ENCODE measurements around the gene GLCE. TPM values are rescaled to one million over a fixed set of nuclear protein-coding genes. Genes with fewer than 3 reads are reported as not detected.
"Not testable (repeated sequence)": the region's sequence is repeated elsewhere in the genome, so short reads cannot be mapped to it uniquely, and the experiment has no call there.

GLCE gene
- total and polyA plus RNA-seq, 9 of the 15 experiments (the other 6 are each of a cell fraction or from before 2014, with no cell fraction given) = 4.6 to 12.3 (median 10.6) TPM

DNA sequence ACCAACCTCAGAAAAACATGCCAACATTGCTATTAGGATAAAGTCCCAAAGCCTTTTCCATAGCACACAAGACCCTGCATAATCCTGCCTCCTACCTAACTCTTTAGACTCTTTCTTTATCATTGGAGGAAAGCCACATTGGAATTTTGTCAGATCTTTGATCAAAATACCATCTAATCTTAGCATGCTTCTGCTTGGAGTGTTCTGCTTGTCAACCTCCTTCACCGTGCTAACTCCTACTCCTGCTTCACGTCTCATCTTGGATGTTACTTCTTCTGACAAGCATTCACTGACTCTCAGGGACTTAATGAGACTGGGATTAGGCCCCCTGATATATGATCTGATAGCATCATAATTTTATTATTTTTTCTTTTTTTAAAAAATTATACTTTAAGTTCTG lies 7.4 kb upstream of the GLCE start:
- no TSS peak for BruUV-seq (replicated peaks)
- H3K36me3 ChIP-seq (ENCODE audit: control insufficient read depth, insufficient read depth, low read length) = no peaks in the 10 kb centered on the region
- in situ Hi-C loops (cut with MboI) (no loop called here), intact Hi-C loops (cut with micrococcal nuclease) (no loop called here)
- POLR2A ChIA-PET = no interaction called here
- H3K27ac ChIP-seq (ENCODE audit: extremely low read depth, low read depth, low read length) = no peak overlapping the region
- H3K4me3 ChIP-seq = no peak overlapping the region
- H3K4me1 ChIP-seq (replicated peaks in 1 of 2; ENCODE audit: control insufficient read depth in 2 of 2, insufficient read depth in 2 of 2, low read length in 2 of 2) = peaks cover 0 to 9% of the 10 kb centered on the region in 2 experiments; a peak in 2 of 5 replicates
- FAIRE-seq (no peak), ATAC-seq (no peak), DNase-seq (ENCODE audit: extremely low read depth in 1 of 4, low spot score in 3 of 4) (no peak)
- peaks cover 4 to 10% of the 10 kb centered on the region in 2 experiments; a peak in 3 of 5 replicates for H3K27me3 ChIP-seq (ENCODE audit: control insufficient read depth in 2 of 2, insufficient read depth in 2 of 2, low read length in 2 of 2)
- no peaks in the 10 kb centered on the region for H3K79me2 ChIP-seq (ENCODE audit: control insufficient read depth, insufficient read depth, low read length)
- WGBS (ENCODE audit: insufficient coverage, low coverage, missing lambda C conversion rate) = 7% methylated on average over 2 of the region's 2 CpGs
- no peaks in the 10 kb centered on the region for H3K9me3 ChIP-seq (replicated peaks; ENCODE audit: control insufficient read depth, insufficient read depth, low read depth, low read length)
- no peak overlapping the region for H3K4me2 ChIP-seq (ENCODE audit: insufficient read depth, low read length)
- H3K9me1 ChIP-seq (ENCODE audit: control insufficient read depth, insufficient read depth, low read length) = no peaks in the 10 kb centered on the region
- H3K9ac ChIP-seq (ENCODE audit: insufficient read depth in 1 of 2, low read depth in 2 of 2, low read length in 2 of 2) = no peak overlapping the region
- no peaks in the 10 kb centered on the region for H4K20me1 ChIP-seq (replicated peaks; ENCODE audit: control insufficient read depth, insufficient read depth, low read length)
- TF ChIP-seq ZNF217 (CRISPR knock-in tag; IDR thresholded peaks at IDR 0.05) (no peak), PTRF (tag; IDR thresholded peaks at IDR 0.05) (no peak), ZNF780A (CRISPR knock-in tag; IDR thresholded peaks at IDR 0.05) (no peak), THRAP3 (IDR thresholded peaks at IDR 0.05; ENCODE audit: borderline replicate concordance) (no peak), ARNT (IDR thresholded peaks at IDR 0.05) (no peak)
- no peak overlapping the region for H2AFZ ChIP-seq (ENCODE audit: low read depth, low read length)
- CTCF ChIA-PET (ENCODE audit: low intra/inter-chr PET ratio) = no interaction called here

DNA sequence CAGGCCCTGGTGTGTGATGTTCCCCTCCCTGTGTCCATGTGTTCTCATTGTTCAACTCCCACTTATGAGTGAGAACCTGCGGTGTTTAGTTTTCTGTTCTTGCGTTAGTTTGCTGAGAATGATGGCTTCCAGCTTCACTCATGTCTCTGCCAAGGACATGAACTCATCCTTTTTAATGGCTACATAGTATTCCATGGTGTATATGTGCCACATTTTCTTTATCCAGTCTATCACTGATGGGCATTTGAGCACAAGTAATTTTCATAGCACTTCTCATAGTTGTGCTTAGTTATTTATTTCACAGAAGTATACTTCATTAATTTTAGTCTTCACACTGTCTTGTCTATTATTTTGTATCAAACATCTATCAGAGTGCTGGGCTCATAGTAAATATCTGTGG lies 6.8 kb upstream of the GLCE start:
- DNase-seq (ENCODE audit: extremely low read depth in 1 of 4, low spot score in 3 of 4); H3K9ac ChIP-seq (ENCODE audit: insufficient read depth in 1 of 2, low read depth in 2 of 2, low read length in 2 of 2); H4K20me1 ChIP-seq (replicated peaks; ENCODE audit: control insufficient read depth, insufficient read depth, low read length); in situ Hi-C loops (cut with MboI); H3K79me2 ChIP-seq (ENCODE audit: control insufficient read depth, insufficient read depth, low read length); H3K4me3 ChIP-seq; H3K36me3 ChIP-seq (ENCODE audit: control insufficient read depth, insufficient read depth, low read length); intact Hi-C loops (cut with micrococcal nuclease); FAIRE-seq; POLR2A ChIA-PET; H3K4me2 ChIP-seq (ENCODE audit: insufficient read depth, low read length); H3K27ac ChIP-seq (ENCODE audit: extremely low read depth, low read depth, low read length); ATAC-seq; H2AFZ ChIP-seq (ENCODE audit: low read depth, low read length); H3K9me1 ChIP-seq (ENCODE audit: control insufficient read depth, insufficient read depth, low read length); CTCF ChIA-PET (ENCODE audit: low intra/inter-chr PET ratio); BruUV-seq (replicated peaks); H3K9me3 ChIP-seq (replicated peaks; ENCODE audit: control insufficient read depth, insufficient read depth, low read depth, low read length): not testable (repeated sequence)
- WGBS (ENCODE audit: insufficient coverage, low coverage, missing lambda C conversion rate) = 0% methylated on average over 2 of the region's 2 CpGs
- peaks cover 0 to 14% of the 10 kb centered on the region in 2 experiments; a peak in 2 of 5 replicates for H3K4me1 ChIP-seq (replicated peaks in 1 of 2; ENCODE audit: control insufficient read depth in 2 of 2, insufficient read depth in 2 of 2, low read length in 2 of 2)
- TF ChIP-seq ZNF146 (CRISPR knock-in tag; IDR thresholded peaks at IDR 0.05; ENCODE audit: unreplicated experiment) = peak; percentile 8
- peaks cover 0 to 10% of the 10 kb centered on the region in 2 experiments; a peak in 3 of 5 replicates for H3K27me3 ChIP-seq (ENCODE audit: control insufficient read depth in 2 of 2, insufficient read depth in 2 of 2, low read length in 2 of 2)
